PC-3 (cell line): Measurements from ENCODE around the gene RNF168.

Source experiments
- CTCF ChIP-seq: fragments of 300-600 bp; sonication (generic); conservative IDR thresholded peaks from 2 replicates; pipeline ENCODE4 v1.5.1; 2017; ENCODE audit warnings: antibody characterized with exemption, low read depth, mild to moderate bottlenecking, low read length
- EZH2 ChIP-seq: fragments of 300-600 bp; sonication (generic); IDR thresholded peaks from one replicate; pipeline ENCODE4 v1.6.1; 2017; ENCODE audit warnings: antibody characterized with exemption, mild to moderate bottlenecking, low read length; ENCODE audit not compliant: unreplicated experiment

DNA sequence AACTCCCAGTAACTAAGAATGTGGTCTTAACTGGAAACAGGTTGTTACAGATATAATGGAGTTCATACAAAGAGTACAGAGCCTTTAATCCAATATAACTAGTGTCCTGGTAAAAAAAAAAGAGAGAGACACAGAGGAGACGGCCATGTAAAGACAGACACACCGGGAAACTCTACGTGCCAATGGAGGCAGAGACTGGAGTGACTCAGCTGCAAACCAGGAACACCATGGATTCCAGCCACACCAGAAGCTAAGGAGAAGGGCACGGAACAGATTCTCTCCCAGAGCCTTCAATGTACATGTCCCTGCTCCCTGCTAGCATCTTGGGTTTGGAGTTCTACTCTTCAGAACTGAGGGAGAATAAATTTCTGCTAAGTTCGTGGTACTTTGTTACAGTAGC lies 4.5 kb downstream of the RNF168 start:
- no peak for TF ChIP-seq EZH2
- no peak for TF ChIP-seq CTCF
